HepG2 (cell line): ENCODE results near the gene HMCN2. TPM values are rescaled to one million over a fixed set of nuclear protein-coding genes. Genes with fewer than 3 reads are reported as not detected.
A peak's percentile ranks its signal among the peaks of the same experiment; 100 is the strongest.
"Not testable (repeated sequence)": the region's sequence is repeated elsewhere in the genome, so short reads cannot be mapped to it uniquely, and the experiment has no call there.

Experiments used
- ATAC-seq: fragments of 200-7000 bp; cut with Tn5 transposase; 3 replicates; pipeline ENCODE4 v1.9.1; 2020; ENCODE audit warnings: mild to moderate bottlenecking, moderate library complexity
- BruUV-seq: library from RNA; stranded (reverse); fragments of 400-500 nt; replicated peaks from 2 replicates; lab custom pipeline; 2021; lab: Mats Ljungman, UMichigan
- CTCF ChIA-PET: fragments of 300-600 bp; formaldehyde crosslinking; extraction: SDS; loops from one replicate; lab custom pipeline; 2021; ENCODE audit warnings: low total read pairs, inconsistent platforms, low intra/inter-chr PET ratio; lab: Yijun Ruan, JAX
- POLR2A ChIA-PET: fragments of 350-600 bp; sonication (Branson Sonifier 250); formaldehyde crosslinking; loops from one replicate; lab custom pipeline; 2020; ENCODE audit warnings: antibody characterized with exemption, inconsistent platforms; lab: Yijun Ruan, JAX
- DNase-seq: peaks from one replicate; pipeline ENCODE4 v3.0.0-alpha.2; 2015; ENCODE audit warnings: low spot score
- FAIRE-seq: peaks from 3 replicates; lab custom pipeline; 2011; peaks lifted over from hg19 to GRCh38; lab: Jason Lieb, UNC
- H2AFZ ChIP-seq: one replicate; pipeline ENCODE4 v1.6.1; 2011; ENCODE audit warnings: low read length, inconsistent platforms
- H3K27ac ChIP-seq: fragments of 300-600 bp; 3 replicates; pipeline ENCODE4 v1.8.0; 2011; ENCODE audit warnings: mixed run types, mild to moderate bottlenecking, mixed read lengths, low read length, inconsistent platforms; ENCODE audit not compliant: insufficient read depth; ENCODE audit errors: extremely low read length
- H3K27me3 ChIP-seq, 2 experiments: fragments of 200-600 bp in 1 of 2; 2 replicates in 1 of 2; 3 replicates in 1 of 2; pipeline versions ENCODE4 v1.6.0 to v1.8.0; 2011; ENCODE audit warnings: low read length in 2 of 2, mild to moderate bottlenecking in 2 of 2, moderate library complexity in 2 of 2, inconsistent platforms in 1 of 2; ENCODE audit not compliant: insufficient read depth in 2 of 2, control insufficient read depth in 1 of 2
- H3K36me3 ChIP-seq, 2 experiments: fragments of 200-600 bp in 1 of 2; replicated peaks in 1 of 2; 2 replicates in 1 of 2; 3 replicates in 1 of 2; pipeline versions ENCODE4 v1.5.1 to v1.8.0; 2011; ENCODE audit warnings: low read length in 2 of 2, inconsistent platforms in 1 of 2; ENCODE audit not compliant: insufficient read depth in 2 of 2, control insufficient read depth in 1 of 2
- H3K4me1 ChIP-seq: 2 replicates; pipeline ENCODE4 v1.5.1; 2012; ENCODE audit warnings: low read length, inconsistent platforms; ENCODE audit not compliant: insufficient read depth
- H3K4me2 ChIP-seq: 2 replicates; pipeline ENCODE4 v1.6.0; 2011; ENCODE audit warnings: low read depth, low read length, inconsistent platforms
- H3K4me3 ChIP-seq, 3 experiments: fragments of 200-600 bp in 1 of 3; sonication (generic), shearing (Covaris generic) in 1 of 3; replicated peaks in 1 of 3; 2 replicates each; pipeline ENCODE4 v1.5.1; 2011 to 2016; ENCODE audit warnings: low read length in 3 of 3, inconsistent platforms in 2 of 3, low read depth in 2 of 3, mild to moderate bottlenecking in 2 of 3, control low read depth in 1 of 3, mixed read lengths in 1 of 3; ENCODE audit not compliant: insufficient read depth in 1 of 3
- H3K79me2 ChIP-seq: one replicate; pipeline ENCODE4 v1.6.1; 2011; ENCODE audit warnings: low read length, inconsistent platforms; ENCODE audit not compliant: insufficient read depth
- H3K9ac ChIP-seq: 2 replicates; pipeline ENCODE4 v1.6.0; 2011; ENCODE audit warnings: mild to moderate bottlenecking, low read depth, low read length, inconsistent platforms; ENCODE audit not compliant: insufficient read depth
- H3K9me3 ChIP-seq: 2 replicates; pipeline ENCODE4 v1.5.1; 2012; ENCODE audit warnings: mild to moderate bottlenecking, low read length
- H4K20me1 ChIP-seq: 2 replicates; pipeline ENCODE4 v1.6.0; 2011; ENCODE audit warnings: inconsistent platforms, mild to moderate bottlenecking, low read length, moderate library complexity; ENCODE audit not compliant: insufficient read depth
- MNT ChIP-seq: fragments of 450-650 bp; IDR thresholded peaks from 2 replicates; pipeline ENCODE4 v1.6.1; 2016
- TARDBP ChIP-seq: sonication (generic); formaldehyde crosslinking; IDR thresholded peaks from 2 replicates; pipeline ENCODE4 v1.8.0; 2022; ENCODE audit warnings: mild to moderate bottlenecking, missing genetic modification reagents
- ZBTB26 ChIP-seq: IDR thresholded peaks from 2 replicates; pipeline ENCODE4 v1.6.1; 2016; ENCODE audit warnings: missing compliant biosample characterization, missing genetic modification reagents, borderline replicate concordance
- ZMYM4 ChIP-seq: sonication (generic); formaldehyde crosslinking; IDR thresholded peaks from 2 replicates; pipeline ENCODE4 v1.8.1; 2023; ENCODE audit warnings: mild to moderate bottlenecking, missing genetic modification reagents
- WGBS: methylation state at CpG from one replicate; pipeline ENCODE4 v1.1.6; 2017; ENCODE audit warnings: low lambda C conversion rate; 5-methylcytosine and 5-hydroxymethylcytosine counted together
- in situ Hi-C: cut with HindIII; loops from 2 replicates; pipeline ENCODE4 v1.10.0; 2017; ENCODE audit warnings: low pct_unique_long_range_greater_than_20kb; ENCODE audit not compliant: extremely low pct_ligation_motif_present
- intact Hi-C: fragments of 100-400 bp; cut with micrococcal nuclease; formaldehyde crosslinking; loops from one replicate; pipeline ENCODE4 v1.10.0; 2022; ENCODE audit not compliant: unreplicated experiment
- polyA plus RNA-seq, 8 experiments: library from polyadenylated mRNA; depleted of rRNA in 3 of 8; stranded (reverse) in 7 of 8; unstranded in 1 of 8; fragments of >200 nt; fragmentation: Illumina TruSeq in 4 of 8; extraction: Trizol in 4 of 8; gene quantifications; 2 replicates each; pipeline versions ENCODE4 v1.2.1 to v1.2.3, GENCODE V29; 2011 to 2016; ENCODE audit warnings: low read depth in 4 of 8, missing spikeins in 1 of 8, mixed read lengths in 1 of 8; ENCODE audit not compliant: insufficient read depth in 1 of 8
- total RNA-seq, 5 experiments: library from RNA; depleted of rRNA; stranded (reverse); fragments of >200 nt; fragmentation: Illumina TruSeq; extraction: Trizol; gene quantifications; 2 replicates each; pipeline ENCODE4 v1.2.3, GENCODE V29; 2016; ENCODE audit warnings: low read depth in 1 of 5

Gene HMCN2
- total and polyA plus RNA-seq, 2 of the 13 experiments (the other 11 are each of a cell fraction or from before 2014, with no cell fraction given) = 0.09 TPM; not detected in 1

GRCh38 chr9:130276955-130277354, 11.4 kb downstream of the HMCN2 start:
- intact Hi-C loops (no loop called here), in situ Hi-C loops (no loop called here)
- POLR2A ChIA-PET = no interaction called here
- WGBS = no CpG with 5 or more reads among the region's 11 CpGs
- no peak overlapping the region for H3K4me2 ChIP-seq
- H2AFZ ChIP-seq = no peak overlapping the region
- FAIRE-seq (no peak), ATAC-seq (no peak), DNase-seq (no peak)
- no peaks in the 10 kb centered on the region for H3K4me1 ChIP-seq
- no peaks in the 10 kb centered on the region for H3K79me2 ChIP-seq
- H3K9ac ChIP-seq = no peak overlapping the region
- TF ChIP-seq ZMYM4 (no peak), TARDBP (CRISPR knock-in tag) (no peak), ZBTB26 (CRISPR knock-in tag) (no peak), MNT (peak; percentile 46)
- H3K27ac ChIP-seq = no peak overlapping the region
- CTCF ChIA-PET = no interaction called here
- no peaks in the 10 kb centered on the region for H3K36me3 ChIP-seq
- H3K27me3 ChIP-seq = peaks cover 0 to under 1% of the 10 kb centered on the region in 2 experiments; a peak in 1 of 5 replicates
- H3K4me3 ChIP-seq = no peak overlapping the region
- H4K20me1 ChIP-seq = no peaks in the 10 kb centered on the region
- no TSS peak for BruUV-seq
- no peaks in the 10 kb centered on the region for H3K9me3 ChIP-seq

- H4K20me1 ChIP-seq, H3K4me2 ChIP-seq, H3K4me1 ChIP-seq, ATAC-seq, POLR2A ChIA-PET, H3K9ac ChIP-seq, intact Hi-C loops, H3K4me3 ChIP-seq, H3K9me3 ChIP-seq, H3K36me3 ChIP-seq, CTCF ChIA-PET, in situ Hi-C loops, FAIRE-seq, H2AFZ ChIP-seq, H3K79me2 ChIP-seq, H3K27me3 ChIP-seq, H3K27ac ChIP-seq, BruUV-seq, DNase-seq: not testable (repeated sequence)
- 44% methylated on average over 1 of the region's 1 CpG for WGBS
These were observed 12.0 kb downstream of the HMCN2 start for GRCh38 chr9:130277525-130277924.
